Subcutaneous abdominal adipose tissue (tissue), 5 donors: Measurements from ENCODE around the gene PLCD3.

ENCODE experiments used
- H3K27ac ChIP-seq: one replicate; pipeline ENCODE4 v1.7.0; 2013; ENCODE audit warnings: low read depth, mild to moderate bottlenecking, inconsistent platforms, low read length, moderate library complexity
- H3K27me3 ChIP-seq, 5 donors: one replicate each; pipeline ENCODE4 v1.7.0; 2013; ENCODE audit warnings: low read length in 5 of 5, inconsistent platforms in 1 of 5; ENCODE audit not compliant: control insufficient read depth in 5 of 5, insufficient read depth in 4 of 5
- H3K36me3 ChIP-seq, 5 donors: one replicate each; pipeline ENCODE4 v1.7.0; 2013; ENCODE audit warnings: low read length in 5 of 5; ENCODE audit not compliant: control insufficient read depth in 5 of 5, insufficient read depth in 5 of 5
- H3K4me1 ChIP-seq, 5 donors: one replicate each; pipeline ENCODE4 v1.7.0; 2013; ENCODE audit warnings: low read length in 5 of 5, mild to moderate bottlenecking in 3 of 5, moderate library complexity in 1 of 5; ENCODE audit not compliant: control insufficient read depth in 5 of 5, insufficient read depth in 5 of 5
- H3K4me3 ChIP-seq, 5 donors: one replicate each; pipeline ENCODE4 v1.7.0; 2013; ENCODE audit warnings: low read length in 5 of 5, low read depth in 1 of 5
- H3K9ac ChIP-seq, 5 donors: one replicate each; pipeline ENCODE4 v1.7.0; 2013; ENCODE audit warnings: low read length in 5 of 5, mild to moderate bottlenecking in 4 of 5, moderate library complexity in 3 of 5
- H3K9me3 ChIP-seq, 5 donors: one replicate each; pipeline ENCODE4 v1.7.0; 2013; ENCODE audit warnings: low read length in 5 of 5; ENCODE audit not compliant: control insufficient read depth in 5 of 5
- donor health status: healthy.
- donor health status: healthy.
- donor health status: healthy.
- donor health status: healthy.
- donor health status: healthy.

Gene PLCD3

GRCh38 chr17:45081047-45081703 is 51.1 kb downstream of the PLCD3 start:
- Histone ChIP-seq H3K27me3 (no peaks in the 10 kb centered on the region), H3K36me3 (peaks cover 3 to 45% (median 36%) of the 10 kb centered on the region in 5 donors), H3K27ac (peak overlapping the region; percentile 55), H3K9ac (peak overlapping the region in 1 of 5 donors; percentile 30), H3K4me1 (peaks cover 0 to 26% (median 22%) of the 10 kb centered on the region in 5 donors), H3K9me3 (no peaks in the 10 kb centered on the region), H3K4me3 (no peak overlapping the region)

- no peaks in the 10 kb centered on the region for H3K27me3 ChIP-seq
- no peak overlapping the region for H3K9ac ChIP-seq
- H3K27ac ChIP-seq, result no peak overlapping the region
- no peak overlapping the region for H3K4me3 ChIP-seq
- H3K4me1 ChIP-seq, result peaks cover 4 to 46% (median 34%) of the 10 kb centered on the region in 5 donors
- no peaks in the 10 kb centered on the region for H3K9me3 ChIP-seq
- H3K36me3 ChIP-seq, result peaks cover 3 to 31% (median 25%) of the 10 kb centered on the region in 5 donors
These were observed 54.7 kb downstream of the PLCD3 start for GRCh38 chr17:45077643-45078042.

GRCh38 chr17:45073414-45074070 is 58.8 kb downstream of the PLCD3 start:
- H3K9me3 ChIP-seq, result no peaks in the 10 kb centered on the region
- peaks cover 4 to 33% (median 21%) of the 10 kb centered on the region in 5 donors for H3K4me1 ChIP-seq
- H3K27me3 ChIP-seq, result no peaks in the 10 kb centered on the region
- H3K36me3 ChIP-seq, result peaks cover 0 to 21% (median 15%) of the 10 kb centered on the region in 5 donors
- H3K27ac ChIP-seq, result peak overlapping the region; percentile 67
- H3K4me3 ChIP-seq, result no peak overlapping the region
- H3K9ac ChIP-seq, result no peak overlapping the region

- no peaks in the 10 kb centered on the region for H3K9me3 ChIP-seq
- H3K27ac ChIP-seq, result no peak overlapping the region
- H3K9ac ChIP-seq, result no peak overlapping the region
- no peaks in the 10 kb centered on the region for H3K27me3 ChIP-seq
- peaks cover 0 to 18% (median 15%) of the 10 kb centered on the region in 5 donors for H3K36me3 ChIP-seq
- peaks cover 4 to 27% (median 16%) of the 10 kb centered on the region in 5 donors for H3K4me1 ChIP-seq
- H3K4me3 ChIP-seq, result no peak overlapping the region
These were observed 61.5 kb downstream of the PLCD3 start for GRCh38 chr17:45070809-45071208.

- H3K4me1 ChIP-seq, result peaks cover 4 to 33% (median 20%) of the 10 kb centered on the region in 5 donors
- no peaks in the 10 kb centered on the region for H3K27me3 ChIP-seq
- H3K4me3 ChIP-seq, result no peak overlapping the region
- peaks cover 0 to 19% (median 14%) of the 10 kb centered on the region in 5 donors for H3K36me3 ChIP-seq
- no peak overlapping the region for H3K9ac ChIP-seq
- H3K27ac ChIP-seq, result no peak overlapping the region
- no peaks in the 10 kb centered on the region for H3K9me3 ChIP-seq
These were observed 62.3 kb downstream of the PLCD3 start for GRCh38 chr17:45070001-45070400.

- Histone ChIP-seq H3K4me3 (no peak overlapping the region), H3K4me1 (peaks cover under 1 to 34% (median 16%) of the 10 kb centered on the region in 5 donors), H3K36me3 (peaks cover 0 to 14% (median 7%) of the 10 kb centered on the region in 5 donors), H3K27ac (no peak overlapping the region), H3K9ac (peak overlapping the region in 1 of 5 donors; percentile 26), H3K27me3 (no peaks in the 10 kb centered on the region), H3K9me3 (no peaks in the 10 kb centered on the region)
These were observed 64.7 kb downstream of the PLCD3 start for GRCh38 chr17:45067637-45068036.

GRCh38 chr17:45063198-45063597 is 69.1 kb downstream of the PLCD3 start:
- Histone ChIP-seq H3K4me1 (peaks cover 10 to 57% (median 41%) of the 10 kb centered on the region in 5 donors), H3K9ac (peak overlapping the region in 2 of 5 donors; percentile 38 to 41)

GRCh38 chr17:45061606-45062205 is 70.6 kb downstream of the PLCD3 start:
- peaks cover 10 to 55% (median 41%) of the 10 kb centered on the region in 5 donors for H3K4me1 ChIP-seq
- peak overlapping the region; percentile 96 for H3K27ac ChIP-seq

More at GRCh38 chr17:45063198-45063597, 69.1 kb downstream of the PLCD3 start:
- H3K27me3 ChIP-seq, result no peaks in the 10 kb centered on the region
- peak overlapping the region; percentile 96 for H3K27ac ChIP-seq
- H3K4me3 ChIP-seq, result no peak overlapping the region
- peaks cover 0 to 5% (median 0%) of the 10 kb centered on the region in 5 donors for H3K36me3 ChIP-seq
- no peaks in the 10 kb centered on the region for H3K9me3 ChIP-seq

GRCh38 chr17:45060797-45061605 is 71.3 kb downstream of the PLCD3 start, which contains the start of gene NMT1:
TSS of gene NMT1 (plus strand) at chr17:45061317. CDS start at chr17:45061330, 13 bp downstream.
- Histone ChIP-seq H3K36me3 (peaks cover 0 to 5% (median 0%) of the 10 kb centered on the region in 5 donors), H3K9ac (peak within 1 kb of the TSS; percentile 89 to 97 (median 91)), H3K27ac (peak within 1 kb of the TSS; percentile 96), H3K9me3 (no peaks in the 10 kb centered on the region), H3K27me3 (no peaks in the 10 kb centered on the region), H3K4me3 (peak within 1 kb of the TSS; percentile 92 to 100 (median 99)), H3K4me1 (peaks cover 10 to 49% (median 41%) of the 10 kb centered on the region in 5 donors)

More at GRCh38 chr17:45061606-45062205, 70.6 kb downstream of the PLCD3 start:
- H3K27me3 ChIP-seq, result no peaks in the 10 kb centered on the region
- H3K9me3 ChIP-seq, result no peaks in the 10 kb centered on the region
- H3K36me3 ChIP-seq, result peaks cover 0 to 5% (median 0%) of the 10 kb centered on the region in 5 donors
- peak overlapping the region; percentile 78 to 97 (median 91) for H3K9ac ChIP-seq
- H3K4me3 ChIP-seq, result peak overlapping the region; percentile 92 to 100 (median 99)
